SK-N-SH treated with all-trans-retinoic acid at 6 μM for 48 hours (cell line): Measurements from ENCODE around the gene TUBA4A.

Source experiments
- ATAC-seq: fragments of 200-7000 bp; cut with Tn5 transposase; 3 replicates; pipeline ENCODE4 v1.9.1; 2020; ENCODE audit warnings: mild to moderate bottlenecking, moderate library complexity
- BACH2 ChIP-seq: fragments of 250-450 bp; sonication (Bioruptor Pico); IDR thresholded peaks from 2 replicates; pipeline ENCODE4 v1.9.0; 2021; ENCODE audit warnings: mild to moderate bottlenecking, borderline replicate concordance
- CSDC2 ChIP-seq: fragments of 250-450 bp; sonication (Bioruptor Pico); IDR thresholded peaks from 2 replicates; pipeline ENCODE4 v1.5.0; 2020; ENCODE audit warnings: mild to moderate bottlenecking, moderate library complexity
- CSRNP3 ChIP-seq: fragments of 250-450 bp; sonication (Bioruptor Pico); IDR thresholded peaks from 2 replicates; pipeline ENCODE4 v1.5.1; 2021; ENCODE audit warnings: mild to moderate bottlenecking, moderate library complexity
- ESRRG ChIP-seq: fragments of 250-450 bp; sonication (Bioruptor Pico); IDR thresholded peaks from 2 replicates; pipeline ENCODE4 v1.6.1; 2021; ENCODE audit warnings: mild to moderate bottlenecking
- GLIS3 ChIP-seq: fragments of 250-450 bp; sonication (Bioruptor Pico); IDR thresholded peaks from 2 replicates; pipeline ENCODE4 v1.5.0; 2020; ENCODE audit warnings: mild to moderate bottlenecking, moderate library complexity
- ISL1 ChIP-seq: fragments of 250-450 bp; sonication (Bioruptor Pico); IDR thresholded peaks from 2 replicates; pipeline ENCODE4 v2.1.2; 2022; ENCODE audit warnings: mild to moderate bottlenecking, moderate library complexity
- OSR1 ChIP-seq: fragments of 250-450 bp; sonication (Bioruptor Pico); IDR thresholded peaks from 2 replicates; pipeline ENCODE4 v1.8.0; 2022; ENCODE audit warnings: moderate library complexity, mild to moderate bottlenecking, inconsistent platforms
- PATZ1 ChIP-seq: fragments of 250-450 bp; sonication (Bioruptor Pico); IDR thresholded peaks from 2 replicates; pipeline ENCODE4 v1.8.0; 2020; ENCODE audit warnings: mild to moderate bottlenecking, moderate library complexity, borderline replicate concordance
- POU6F1 ChIP-seq: fragments of 250-450 bp; sonication (Bioruptor Pico); IDR thresholded peaks from 2 replicates; pipeline ENCODE4 v1.8.0; 2021; ENCODE audit warnings: low read depth, mild to moderate bottlenecking, moderate library complexity, borderline replicate concordance
- PPARA ChIP-seq: fragments of 250-450 bp; sonication (Bioruptor Pico); IDR thresholded peaks from 2 replicates; pipeline ENCODE4 v1.5.0; 2020; ENCODE audit warnings: mild to moderate bottlenecking, borderline replicate concordance
- RARB ChIP-seq: fragments of 250-450 bp; sonication (Bioruptor Pico); IDR thresholded peaks from 2 replicates; pipeline ENCODE4 v1.8.0; 2021; ENCODE audit warnings: mild to moderate bottlenecking, moderate library complexity
- SNAI2 ChIP-seq: fragments of 250-450 bp; sonication (Bioruptor Pico); IDR thresholded peaks from 2 replicates; pipeline ENCODE4 v1.5.0; 2020; ENCODE audit warnings: mild to moderate bottlenecking, moderate library complexity
- TCF4 ChIP-seq: fragments of 250-450 bp; sonication (Bioruptor Pico); IDR thresholded peaks from 2 replicates; pipeline ENCODE4 v1.8.0; 2021; ENCODE audit warnings: mild to moderate bottlenecking, moderate library complexity, borderline replicate concordance
- TOX ChIP-seq: fragments of 250-450 bp; sonication (Bioruptor Pico); IDR thresholded peaks from 2 replicates; pipeline ENCODE4 v1.8.0; 2021; ENCODE audit warnings: mild to moderate bottlenecking, moderate library complexity, borderline replicate concordance
- TSHZ2 ChIP-seq: fragments of 250-450 bp; sonication (Bioruptor Pico); IDR thresholded peaks from 2 replicates; pipeline ENCODE4 v1.5.0; 2020; ENCODE audit warnings: mild to moderate bottlenecking, moderate library complexity
- ZC3H10 ChIP-seq: fragments of 250-450 bp; sonication (Bioruptor Pico); IDR thresholded peaks from 2 replicates; pipeline ENCODE4 v1.5.1; 2021; ENCODE audit warnings: mild to moderate bottlenecking, moderate library complexity
- ZFP3 ChIP-seq: fragments of 250-450 bp; sonication (Bioruptor Pico); IDR thresholded peaks from 2 replicates; pipeline ENCODE4 v1.5.0; 2020; ENCODE audit warnings: mild to moderate bottlenecking, moderate library complexity
- ZFP30 ChIP-seq: fragments of 450-650 bp; formaldehyde crosslinking; IDR thresholded peaks from 2 replicates; pipeline ENCODE4 v1.5.0; 2022; ENCODE audit warnings: mild to moderate bottlenecking, moderate library complexity
- ZNF70 ChIP-seq: fragments of 450-650 bp; formaldehyde crosslinking; IDR thresholded peaks from 2 replicates; pipeline ENCODE4 v1.5.0; 2020; ENCODE audit warnings: mild to moderate bottlenecking, moderate library complexity
- ZNF8 ChIP-seq: fragments of 450-650 bp; formaldehyde crosslinking; IDR thresholded peaks from 2 replicates; pipeline ENCODE4 v1.5.0; 2020; ENCODE audit warnings: mild to moderate bottlenecking, moderate library complexity

The TUBA4A gene

GRCh38 chr2:219299372-219299760 lies 45.6 kb upstream of the TUBA4A start:
- ATAC-seq: no peak
- TF ChIP-seq PATZ1: no peak
- TF ChIP-seq TSHZ2 (CRISPR knock-in tag): no peak
- TF ChIP-seq ESRRG (CRISPR knock-in tag): no peak
- no peak for TF ChIP-seq SNAI2 (CRISPR knock-in tag)
- no peak for TF ChIP-seq TCF4
- no peak for TF ChIP-seq GLIS3 (CRISPR knock-in tag)
- TF ChIP-seq BACH2 (CRISPR knock-in tag): no peak
- TF ChIP-seq CSRNP3 (CRISPR knock-in tag): no peak
- no peak for TF ChIP-seq ZC3H10 (CRISPR knock-in tag)
- TF ChIP-seq ZNF8 (CRISPR knock-in tag): no peak
- no peak for TF ChIP-seq ZFP3 (CRISPR knock-in tag)
- TF ChIP-seq ZFP30: no peak
- no peak for TF ChIP-seq ISL1
- TF ChIP-seq PPARA (CRISPR knock-in tag): no peak
- no peak for TF ChIP-seq POU6F1 (CRISPR knock-in tag)
- TF ChIP-seq RARB: no peak
- TF ChIP-seq TOX (CRISPR knock-in tag): no peak
- TF ChIP-seq CSDC2 (CRISPR knock-in tag): no peak
- TF ChIP-seq OSR1 (CRISPR knock-in tag): no peak

- TF ChIP-seq CSRNP3 (CRISPR knock-in tag): no peak
- no peak for TF ChIP-seq ZFP30
- TF ChIP-seq CSDC2 (CRISPR knock-in tag): no peak
- TF ChIP-seq ZC3H10 (CRISPR knock-in tag): no peak
- no peak for TF ChIP-seq BACH2 (CRISPR knock-in tag)
- no peak for TF ChIP-seq GLIS3 (CRISPR knock-in tag)
- no peak for TF ChIP-seq POU6F1 (CRISPR knock-in tag)
- no peak for TF ChIP-seq PATZ1
- TF ChIP-seq ZNF70: no peak
- ATAC-seq: peak; percentile 84
Observed at GRCh38 chr2:219298759-219299371, 45.1 kb upstream of the TUBA4A start.
